ENCODE measurements around the gene ZNRF3. TPM values are rescaled to one million over a fixed set of nuclear protein-coding genes. Genes with fewer than 3 reads are reported as not detected.

Gene ZNRF3
- total RNA-seq, 1 donor from 2014 or later, result 6.7 TPM

DNA sequence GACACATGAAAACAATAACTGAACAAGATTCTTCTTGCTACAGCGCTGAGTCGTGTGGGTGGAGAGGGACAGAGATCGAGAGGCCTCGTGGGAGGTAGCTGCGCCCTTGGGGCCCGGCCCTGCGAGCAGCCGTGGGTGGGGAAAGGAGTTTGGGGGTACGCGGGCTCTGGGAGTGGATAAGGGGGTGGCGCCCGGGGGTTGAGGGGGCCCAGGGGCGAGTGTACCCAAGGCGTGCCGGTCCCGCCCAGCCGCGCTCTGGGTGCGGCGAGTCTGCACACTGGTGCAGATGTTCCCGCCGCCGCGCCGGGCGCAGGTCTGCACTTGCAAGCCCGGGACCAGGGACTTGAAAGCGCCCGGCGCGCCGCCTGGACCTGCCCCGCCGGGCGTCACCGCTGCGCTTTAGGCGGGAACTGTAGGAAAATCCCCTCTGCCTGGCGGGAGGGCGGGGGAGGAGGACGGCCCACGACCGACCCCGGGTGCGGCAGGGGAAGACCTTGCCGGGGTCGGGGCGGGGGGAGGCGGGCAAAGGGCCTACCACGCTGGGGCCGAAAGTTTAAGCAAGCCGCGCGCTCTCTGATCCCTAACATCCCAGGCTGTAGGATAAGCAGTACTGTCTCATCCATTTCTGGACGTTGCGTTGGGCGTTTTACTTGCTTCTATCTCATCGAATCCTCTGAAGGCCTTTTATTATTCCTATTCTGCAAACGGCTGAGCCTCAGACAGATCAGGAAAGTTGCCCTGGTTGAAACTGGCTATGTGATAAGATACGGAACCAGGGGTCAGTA lies 188.1 kb downstream of the ZNRF3 start:
- peaks cover 10% of the 10 kb centered on the region for H3K27me3 Mint-ChIP-seq (ENCODE audit: low read depth)
- H3K4me1 Mint-ChIP-seq (ENCODE audit: low read depth), result peaks cover 15% of the 10 kb centered on the region
- no peaks in the 10 kb centered on the region for H3K9me3 Mint-ChIP-seq (ENCODE audit: low read depth)
- H3K27ac Mint-ChIP-seq (ENCODE audit: unreplicated experiment), result no peak overlapping the region
- H3K36me3 Mint-ChIP-seq (ENCODE audit: low read depth), result no peaks in the 10 kb centered on the region
- peak overlapping the region; percentile 69 for H3K4me3 Mint-ChIP-seq (ENCODE audit: unreplicated experiment)
- no peak for DNase-seq (ENCODE audit: low spot score)
- TF ChIP-seq, protein P1, sequence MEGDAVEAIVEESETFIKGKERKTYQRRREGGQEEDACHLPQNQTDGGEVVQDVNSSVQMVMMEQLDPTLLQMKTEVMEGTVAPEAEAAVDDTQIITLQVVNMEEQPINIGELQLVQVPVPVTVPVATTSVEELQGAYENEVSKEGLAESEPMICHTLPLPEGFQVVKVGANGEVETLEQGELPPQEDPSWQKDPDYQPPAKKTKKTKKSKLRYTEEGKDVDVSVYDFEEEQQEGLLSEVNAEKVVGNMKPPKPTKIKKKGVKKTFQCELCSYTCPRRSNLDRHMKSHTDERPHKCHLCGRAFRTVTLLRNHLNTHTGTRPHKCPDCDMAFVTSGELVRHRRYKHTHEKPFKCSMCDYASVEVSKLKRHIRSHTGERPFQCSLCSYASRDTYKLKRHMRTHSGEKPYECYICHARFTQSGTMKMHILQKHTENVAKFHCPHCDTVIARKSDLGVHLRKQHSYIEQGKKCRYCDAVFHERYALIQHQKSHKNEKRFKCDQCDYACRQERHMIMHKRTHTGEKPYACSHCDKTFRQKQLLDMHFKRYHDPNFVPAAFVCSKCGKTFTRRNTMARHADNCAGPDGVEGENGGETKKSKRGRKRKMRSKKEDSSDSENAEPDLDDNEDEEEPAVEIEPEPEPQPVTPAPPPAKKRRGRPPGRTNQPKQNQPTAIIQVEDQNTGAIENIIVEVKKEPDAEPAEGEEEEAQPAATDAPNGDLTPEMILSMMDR (IDR thresholded peaks at IDR 0.05), result no peak

DNA sequence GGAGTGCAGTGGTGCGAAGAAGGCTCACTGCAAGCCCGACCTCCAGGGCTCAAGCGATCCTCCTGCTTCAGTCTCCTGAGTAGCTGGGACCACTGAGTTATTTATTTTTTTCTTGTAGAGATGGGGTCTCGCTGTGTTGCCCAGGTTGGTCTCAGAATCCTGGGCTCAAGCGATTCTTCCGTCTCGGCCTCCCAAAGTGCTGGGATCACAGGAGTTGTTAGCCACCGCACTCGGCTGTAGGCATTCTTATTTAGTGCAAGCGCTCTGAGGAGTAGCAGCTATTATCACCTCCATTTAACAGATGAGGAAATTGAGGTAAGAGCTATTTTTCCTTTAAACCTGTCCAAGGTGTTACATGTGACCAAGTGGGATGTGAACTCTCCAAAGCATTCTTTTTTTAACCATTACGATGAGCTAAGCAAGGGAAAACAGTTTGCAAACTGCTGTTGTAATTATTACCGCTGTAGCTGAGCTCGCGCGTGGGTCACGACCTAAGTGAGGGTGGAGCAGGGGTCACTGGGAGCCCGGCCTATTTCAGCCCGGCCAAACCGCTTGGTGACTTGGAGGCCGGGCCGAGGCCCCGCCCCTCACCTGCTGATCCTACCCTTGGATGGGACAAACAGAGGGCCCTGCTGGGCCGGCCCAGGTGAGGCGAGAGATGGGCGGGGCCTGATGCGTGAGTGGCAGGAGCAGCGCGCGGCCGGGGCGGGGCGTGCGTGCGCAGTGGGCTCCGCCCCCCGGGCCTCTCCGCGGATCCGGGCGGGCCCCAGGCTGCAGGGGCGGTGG lies 189.0 kb downstream of the ZNRF3 start:
- TF ChIP-seq, protein P1 (IDR thresholded peaks at IDR 0.05), result no peak
- peak; percentile 93 for DNase-seq (ENCODE audit: low spot score)

DNA sequence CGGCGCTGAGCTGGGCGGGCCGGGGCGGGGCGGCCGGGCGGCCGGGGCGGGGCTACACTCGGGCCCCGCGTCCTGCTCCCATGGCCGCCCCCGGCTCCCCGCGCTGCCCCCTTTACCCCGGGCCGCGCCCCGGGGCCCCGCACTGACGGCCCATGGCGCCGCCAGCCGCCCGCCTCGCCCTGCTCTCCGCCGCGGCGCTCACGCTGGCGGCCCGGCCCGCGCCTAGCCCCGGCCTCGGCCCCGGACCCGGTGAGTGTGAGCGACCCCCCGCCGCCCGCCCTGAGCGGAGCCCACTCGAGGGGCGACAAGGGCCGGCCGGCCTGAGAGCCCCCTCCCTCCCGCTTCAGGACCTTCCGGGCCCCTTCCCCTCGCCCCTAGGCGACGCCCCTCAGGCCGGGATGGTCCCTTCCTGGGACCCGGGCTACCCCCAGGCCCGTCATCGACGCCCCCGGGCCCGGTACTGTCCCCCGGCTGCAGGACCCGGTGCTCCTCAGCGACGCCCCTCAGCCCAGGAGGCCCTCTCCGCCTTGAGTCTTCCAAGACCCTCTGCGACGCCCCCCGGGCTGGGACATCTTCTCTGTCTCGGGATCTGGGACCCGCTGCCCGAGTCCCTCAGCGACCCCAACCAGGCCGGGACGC lies 189.7 kb downstream of the ZNRF3 start, which contains the start of gene KREMEN1:
Gene KREMEN1, plus strand, starts transcription at position 57 of the 639 bp plus-strand sequence. Its CDS starts 96 bp downstream, at position 153.
- DNase-seq (ENCODE audit: low spot score), result no peak
- no peaks in the 10 kb centered on the region for H3K9me3 Mint-ChIP-seq (ENCODE audit: low read depth)
- H3K27me3 Mint-ChIP-seq (ENCODE audit: low read depth), result peaks cover 9% of the 10 kb centered on the region
- peak within 1 kb of the TSS; percentile 69 for H3K4me3 Mint-ChIP-seq (ENCODE audit: unreplicated experiment)
- no peaks in the 10 kb centered on the region for H3K36me3 Mint-ChIP-seq (ENCODE audit: low read depth)
- TF ChIP-seq, protein P1 (IDR thresholded peaks at IDR 0.05), result no peak
- H3K27ac Mint-ChIP-seq (ENCODE audit: unreplicated experiment), result no peak within 1 kb of the TSS
- peaks cover 15% of the 10 kb centered on the region for H3K4me1 Mint-ChIP-seq (ENCODE audit: low read depth)

More for the DNA sequence above, 189.0 kb downstream of the ZNRF3 start:
- peak overlapping the region; percentile 69 for H3K4me3 Mint-ChIP-seq (ENCODE audit: unreplicated experiment)
- no peaks in the 10 kb centered on the region for H3K36me3 Mint-ChIP-seq (ENCODE audit: low read depth)
- H3K27ac Mint-ChIP-seq (ENCODE audit: unreplicated experiment), result no peak overlapping the region
- no peaks in the 10 kb centered on the region for H3K9me3 Mint-ChIP-seq (ENCODE audit: low read depth)
- peaks cover 15% of the 10 kb centered on the region for H3K4me1 Mint-ChIP-seq (ENCODE audit: low read depth)
- H3K27me3 Mint-ChIP-seq (ENCODE audit: low read depth), result peaks cover 9% of the 10 kb centered on the region

DNA sequence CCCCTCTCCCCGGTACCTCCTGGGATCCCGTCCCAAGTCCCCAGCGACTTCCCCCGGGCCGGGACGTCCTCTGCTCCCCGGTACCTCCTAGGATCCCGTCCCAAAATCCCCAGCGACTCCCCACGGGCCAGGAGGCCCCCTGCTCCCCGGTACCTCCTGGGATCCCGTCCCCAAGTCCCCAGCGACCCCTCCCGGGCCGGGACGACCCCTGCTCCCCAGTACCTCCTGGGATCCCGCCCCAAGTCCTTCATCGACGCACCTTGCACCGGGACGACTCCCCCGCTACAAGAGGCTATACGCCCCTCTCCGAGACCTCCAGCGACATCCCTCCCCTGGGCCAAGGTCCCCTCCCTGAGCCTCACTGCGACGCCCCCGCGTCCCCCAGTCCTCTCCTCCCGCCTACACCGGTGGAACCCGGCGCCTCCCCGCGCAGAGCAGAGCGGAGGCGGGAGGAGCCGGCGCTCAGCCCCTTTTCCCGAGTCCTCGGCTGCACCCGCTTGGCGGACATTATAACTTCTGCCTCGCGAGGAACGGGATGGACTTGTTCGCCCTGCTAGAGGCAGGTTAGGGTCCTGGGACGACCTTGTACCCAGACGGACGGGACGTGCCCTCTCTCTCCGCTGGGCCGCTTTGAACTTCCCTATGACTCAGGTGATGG lies 190.4 kb downstream of the ZNRF3 start:
- Mint-ChIP-seq H3K9me3 (ENCODE audit: low read depth) (no peaks in the 10 kb centered on the region), H3K27ac (ENCODE audit: unreplicated experiment) (no peak overlapping the region), H3K4me1 (ENCODE audit: low read depth) (peaks cover 15% of the 10 kb centered on the region), H3K4me3 (ENCODE audit: unreplicated experiment) (peak overlapping the region; percentile 65), H3K36me3 (ENCODE audit: low read depth) (no peaks in the 10 kb centered on the region), H3K27me3 (ENCODE audit: low read depth) (peaks cover 9% of the 10 kb centered on the region)
- TF ChIP-seq, protein P1 (IDR thresholded peaks at IDR 0.05), result no peak
- DNase-seq (ENCODE audit: low spot score), result no peak

All from chondrocyte (in vitro differentiated cells).